Measurements from ENCODE around the gene WIF1.

WIF1 gene

DNA sequence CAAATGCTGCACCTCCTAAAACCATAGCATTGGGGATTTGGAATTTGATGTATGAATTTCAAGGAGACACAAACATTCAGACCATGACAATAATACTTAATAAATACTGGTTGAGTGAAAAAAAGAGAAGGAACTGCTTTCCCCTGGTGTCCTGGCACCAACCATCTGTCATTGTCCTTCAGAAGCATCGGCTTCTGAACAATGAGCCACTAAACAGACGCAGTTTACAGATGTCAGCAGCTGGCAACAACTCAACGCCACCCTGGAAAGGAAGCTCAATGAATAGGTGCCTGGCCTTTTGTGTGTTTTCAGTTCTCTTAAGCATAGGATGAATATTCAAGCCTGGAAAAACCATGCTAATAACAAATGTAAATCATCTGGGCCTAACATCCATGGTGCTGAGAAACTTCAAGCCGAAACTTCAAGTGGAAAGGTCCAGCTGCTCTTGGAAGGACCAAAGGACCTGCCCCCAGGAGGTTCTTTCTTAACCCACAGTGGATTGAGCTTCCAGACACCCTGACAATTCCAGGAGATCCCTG lies 101.3 kb downstream of the WIF1 start:
- no peak for DNase-seq

- DNase-seq = no peak
Observed at GRCh38 chr12:65016881-65017650, 104.0 kb downstream of the WIF1 start.

- DNase-seq = no peak
Observed at GRCh38 chr12:65015850-65016249, 105.3 kb downstream of the WIF1 start.

GRCh38 chr12:65014504-65015271 lies 106.4 kb downstream of the WIF1 start:
- DNase-seq = no peak

DNA sequence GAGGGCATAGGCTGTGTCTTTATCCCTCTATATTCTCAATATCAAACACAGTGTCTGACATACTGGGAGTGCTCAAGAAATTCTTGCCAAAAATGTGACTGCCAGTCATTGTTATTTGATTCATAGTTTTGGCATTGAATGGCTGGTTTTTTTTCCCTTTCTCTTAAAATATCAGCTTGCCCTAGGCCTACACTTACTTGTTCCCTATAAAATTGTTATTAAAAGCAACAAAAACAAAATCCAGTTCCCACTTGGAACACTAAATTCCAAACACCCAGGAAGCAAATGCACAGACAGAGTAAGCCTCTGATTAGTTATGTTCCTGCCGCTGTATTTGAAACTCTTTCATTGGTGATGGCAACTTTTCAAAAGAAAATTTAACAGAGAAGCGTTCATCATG lies 110.7 kb downstream of the WIF1 start:
- DNase-seq = no peak

DNA sequence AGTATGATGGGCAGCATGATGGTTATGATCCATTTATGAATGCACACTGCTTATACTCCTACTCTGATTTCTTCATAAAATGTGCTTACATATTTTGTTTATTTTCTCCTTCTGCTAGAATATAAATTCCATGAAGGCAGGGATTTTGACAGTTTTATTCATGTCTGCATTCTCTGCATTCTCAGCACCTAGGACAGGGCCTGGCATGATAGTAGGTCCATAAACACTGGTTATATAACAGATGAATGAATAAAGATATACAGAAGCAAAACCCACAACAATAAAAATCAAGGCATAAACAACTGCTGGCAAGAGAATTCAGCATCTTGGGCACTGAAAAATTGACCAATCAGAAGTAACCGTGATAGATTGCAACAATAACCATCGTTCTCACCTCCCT lies 115.4 kb downstream of the WIF1 start:
- DNase-seq = no peak

DNA sequence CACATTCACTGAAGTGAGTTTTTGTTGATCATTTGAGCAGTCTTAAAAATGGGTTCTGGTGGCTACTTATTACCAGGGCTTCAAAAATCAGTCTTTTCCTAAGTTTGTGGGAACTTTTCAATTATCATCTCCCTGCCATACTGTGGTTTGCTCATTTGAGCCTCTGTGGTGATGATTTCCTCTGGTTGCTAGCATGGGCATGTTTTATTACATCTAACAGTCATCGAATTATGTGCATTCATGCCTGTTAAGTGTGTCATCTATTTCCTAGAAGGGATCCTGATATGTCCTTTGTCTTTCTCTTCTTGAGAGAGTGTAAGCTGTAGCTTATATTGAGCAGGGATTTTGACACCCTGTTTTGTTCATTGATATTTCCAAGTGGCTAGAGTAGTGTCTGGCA lies 116.8 kb downstream of the WIF1 start:
- DNase-seq = no peak

Measured in T1000 (cell line).